NCI-H1930 (cell line): ENCODE measurements around the gene NIF3L1.
"Not testable (repeated sequence)": the region's sequence is repeated elsewhere in the genome, so short reads cannot be mapped to it uniquely, and the experiment has no call there.

Source experiments
- DNase-seq, 2 experiments: peaks; one replicate each; lab custom pipeline; 2025; lab: John Stamatoyannopoulos, UW

NIF3L1 gene

DNA sequence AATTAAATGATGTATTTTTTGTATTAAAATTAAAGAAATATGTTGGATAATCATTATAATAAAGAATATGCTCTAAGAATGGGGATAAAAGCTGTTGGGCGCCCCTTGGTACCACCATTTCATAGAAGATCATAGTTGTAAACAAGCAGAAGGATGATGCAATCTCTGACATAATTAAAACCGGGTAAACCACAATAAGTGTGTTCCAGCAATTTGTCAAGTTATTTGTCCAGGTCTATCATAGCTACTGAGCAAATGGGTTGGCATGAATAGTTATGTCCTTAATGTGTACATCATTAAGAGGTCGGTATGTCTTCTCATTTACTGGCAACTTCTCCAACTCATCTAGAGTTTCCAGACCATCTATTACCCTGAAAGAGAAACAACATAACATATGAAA, 18.0 kb upstream of the NIF3L1 start:
- no peak for DNase-seq

DNA sequence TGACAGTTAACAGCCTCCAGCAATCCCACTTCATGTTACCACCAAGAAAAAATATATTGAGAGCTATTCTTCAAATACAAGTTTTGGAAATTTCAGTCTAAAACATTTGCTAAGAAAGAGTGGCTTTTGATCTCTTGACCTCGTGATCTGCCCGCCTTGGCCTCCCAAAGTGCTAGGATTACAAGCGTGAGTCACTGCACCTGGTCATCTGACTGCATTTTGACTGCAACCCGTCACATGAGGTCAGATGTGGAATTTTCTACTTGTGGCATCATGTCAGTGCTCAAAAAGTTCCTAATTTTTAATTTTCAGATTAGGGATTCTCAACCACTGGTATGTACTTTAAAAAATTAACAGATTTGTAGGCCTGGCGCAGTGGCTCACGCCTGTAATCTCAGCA, 15.6 kb upstream of the NIF3L1 start:
- DNase-seq = no peak

DNA sequence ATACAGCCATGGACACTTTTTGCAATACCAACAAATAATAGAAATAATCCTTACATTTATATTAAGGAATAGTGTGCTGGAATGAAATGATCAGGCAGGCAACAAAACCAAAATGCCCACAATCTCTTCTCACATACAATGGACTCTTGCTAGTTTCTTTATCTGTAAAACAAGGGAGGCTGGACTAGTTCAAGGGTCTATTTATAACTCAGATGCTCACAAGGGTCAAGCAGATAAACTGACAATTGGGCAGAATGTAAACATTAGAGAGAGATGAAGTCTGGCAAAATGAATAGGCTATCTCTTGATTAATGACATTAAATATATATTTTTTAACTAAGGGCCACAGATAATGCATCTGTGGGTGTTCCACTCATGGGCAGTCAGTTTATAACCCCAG, 11.7 kb upstream of the NIF3L1 start:
- DNase-seq = no peak

DNA sequence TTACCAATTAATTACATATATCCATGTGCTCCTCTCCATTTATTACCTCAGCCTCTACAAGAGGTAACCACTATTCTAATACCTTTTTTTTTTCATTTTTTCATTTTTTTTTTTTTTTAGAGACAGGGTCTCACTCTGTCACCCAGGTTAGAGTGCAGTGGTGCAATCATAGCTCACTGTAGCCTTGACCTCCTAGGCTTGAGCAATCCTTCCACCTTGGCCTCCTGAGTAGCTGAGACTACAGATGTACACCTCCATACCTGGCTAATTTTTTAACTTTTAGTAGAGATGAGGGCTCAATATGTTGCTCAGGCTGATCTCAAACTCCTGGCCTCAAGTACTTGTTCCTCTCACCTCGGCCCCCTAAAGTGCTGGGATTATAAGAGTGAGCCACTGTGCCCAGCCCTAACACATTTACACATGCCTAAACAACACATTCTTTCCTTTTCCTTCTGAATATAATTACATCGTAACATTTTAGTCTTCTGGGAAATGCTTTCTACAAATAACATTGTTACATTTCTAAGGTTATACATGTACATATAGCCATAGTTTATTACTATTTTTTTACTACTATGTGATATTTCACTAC, 10.8 kb upstream of the NIF3L1 start:
- no peak for DNase-seq

DNA sequence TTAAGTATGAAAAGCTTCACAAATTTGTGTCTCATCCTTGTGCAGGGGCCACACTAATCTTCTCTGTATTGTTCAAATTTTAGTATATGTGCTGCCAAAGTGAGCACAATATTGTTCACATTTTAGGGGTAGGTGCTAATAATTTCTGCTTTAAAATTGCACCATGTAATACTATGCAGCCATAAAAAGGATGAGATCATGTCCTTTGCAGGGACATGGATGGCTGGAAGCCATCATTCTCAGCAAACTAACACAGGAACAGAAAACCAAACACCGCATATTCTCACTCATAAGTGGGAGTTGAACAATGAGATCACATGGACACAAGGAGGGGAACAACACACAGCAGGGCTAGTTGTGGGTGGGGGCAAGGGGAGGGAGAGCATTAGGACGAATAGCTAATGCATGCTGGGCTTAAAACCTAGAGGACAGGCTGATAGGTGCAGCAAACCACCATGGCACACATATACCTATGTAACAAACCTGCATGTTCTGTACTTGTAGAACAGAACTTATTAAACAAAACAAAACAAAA, 7.4 kb upstream of the NIF3L1 start:
- not testable (repeated sequence) for DNase-seq

DNA sequence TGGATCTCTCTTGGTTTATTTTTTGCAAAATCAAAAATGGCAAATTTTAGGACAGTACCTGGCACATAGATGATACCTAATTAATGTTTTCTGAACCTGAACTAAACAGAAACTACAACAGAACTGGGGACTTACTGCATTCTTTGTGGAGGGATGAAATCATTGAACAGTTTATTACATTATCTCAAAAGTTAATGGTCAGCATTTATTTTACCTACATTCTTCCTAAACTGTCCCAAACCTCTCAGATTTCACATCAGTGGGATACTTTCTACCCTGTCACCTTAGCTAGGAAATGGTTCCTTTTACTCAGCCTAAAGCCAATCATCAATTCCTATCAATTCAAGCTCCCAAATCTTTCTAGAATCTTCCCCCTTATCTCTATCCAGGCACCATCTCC, 10.3 kb downstream of the NIF3L1 start:
- no peak for DNase-seq

DNA sequence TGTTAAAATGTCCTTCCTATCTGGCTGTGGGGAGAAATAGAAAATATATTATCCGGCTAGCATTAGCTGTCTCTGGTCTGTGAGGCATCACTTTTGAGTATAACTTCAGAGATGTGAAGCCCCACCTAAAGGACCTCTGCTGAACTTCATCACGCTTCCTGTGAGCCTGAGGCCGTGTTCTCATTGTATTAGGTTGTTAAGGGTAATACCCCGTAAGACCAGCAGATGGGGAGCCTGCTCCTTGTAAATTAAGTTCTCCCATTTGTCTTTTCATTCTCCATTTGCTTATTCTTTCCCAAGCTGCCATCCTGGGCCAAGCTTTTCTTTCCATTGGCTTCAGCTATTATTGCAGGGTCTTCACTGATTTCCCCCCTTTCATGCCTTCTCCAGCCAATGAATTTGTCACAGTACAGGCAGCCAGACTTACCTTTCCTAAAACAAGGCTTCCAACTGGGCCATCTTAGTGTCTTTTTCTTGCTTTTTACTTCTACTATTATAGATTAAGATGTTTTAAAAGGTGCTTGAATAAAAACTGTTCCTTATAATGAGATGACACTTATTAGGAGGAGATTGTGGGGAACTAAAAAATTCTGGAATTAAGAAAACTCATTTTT, 12.4 kb downstream of the NIF3L1 start:
- peak; percentile 32 to 37 for DNase-seq

DNA sequence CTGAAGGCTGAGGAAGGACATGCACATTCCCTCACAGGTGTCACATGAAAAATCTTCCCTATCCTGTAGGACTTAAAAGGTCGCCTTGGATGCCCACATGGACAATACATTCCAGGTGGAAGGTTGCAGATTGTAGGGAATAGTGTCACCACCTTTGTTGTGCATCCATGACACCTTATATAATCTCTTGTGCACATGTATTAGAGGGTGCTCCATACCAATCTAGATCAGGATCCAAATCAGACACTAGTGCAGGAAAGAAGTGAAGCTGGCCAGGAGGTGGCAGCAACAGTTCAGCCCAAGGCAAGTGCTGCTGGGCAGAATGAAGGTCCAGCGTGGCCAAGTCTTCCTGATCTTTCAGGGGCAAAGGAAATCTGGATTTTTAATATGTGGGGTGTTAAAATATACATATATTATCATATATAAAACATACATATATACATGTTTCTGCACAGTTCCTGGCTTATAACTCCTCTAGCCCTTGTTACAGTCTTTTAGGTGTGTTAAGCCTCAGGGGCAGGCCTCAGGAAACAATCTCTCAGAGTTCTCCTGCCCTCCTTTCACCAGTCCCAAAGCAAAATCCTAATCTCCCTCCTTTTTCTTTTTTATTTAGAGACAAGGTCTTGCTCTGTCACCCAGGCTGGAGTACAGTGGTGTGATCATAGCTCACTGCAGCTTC, 16.6 kb downstream of the NIF3L1 start:
- DNase-seq = peak in 1 of 2 experiments; percentile 52

DNA sequence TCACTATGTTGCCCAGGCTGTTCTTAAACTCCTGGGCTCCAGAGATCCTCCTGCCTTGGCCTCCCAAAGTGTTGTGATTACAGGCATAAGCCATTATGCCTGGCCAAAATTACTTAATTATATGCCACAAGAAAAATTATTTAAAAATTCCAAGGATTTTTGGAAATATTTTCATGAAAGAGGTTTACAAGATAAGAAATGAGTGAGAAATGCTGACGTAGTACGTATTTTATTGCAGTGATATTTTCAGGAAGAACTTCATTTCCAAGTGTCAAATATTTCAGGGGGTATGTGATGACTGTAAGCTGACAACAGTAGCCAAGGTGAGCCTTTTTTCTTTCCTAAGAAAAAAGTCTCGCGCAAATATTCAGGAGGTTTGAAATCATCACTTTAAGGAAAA, 20.8 kb downstream of the NIF3L1 start:
- no peak for DNase-seq

DNA sequence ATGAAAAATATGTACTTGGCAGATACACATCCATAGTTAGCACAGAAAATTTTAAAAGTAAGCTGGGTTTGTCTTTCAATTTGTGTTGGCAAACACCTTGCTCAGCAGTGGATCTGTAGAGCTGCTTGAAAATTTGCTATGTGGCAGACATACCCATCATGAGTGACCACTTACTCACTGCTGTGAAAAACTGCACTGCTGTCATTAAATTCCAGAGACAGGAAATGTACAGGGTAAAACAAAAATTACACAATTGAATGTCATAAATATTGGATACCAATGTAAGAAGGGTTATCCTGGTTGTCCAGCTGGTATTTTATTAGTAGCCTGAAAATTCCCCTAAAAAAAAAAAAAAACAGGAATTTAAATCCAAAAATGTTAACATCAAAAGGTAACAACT, 24.5 kb downstream of the NIF3L1 start:
- DNase-seq = no peak

DNA sequence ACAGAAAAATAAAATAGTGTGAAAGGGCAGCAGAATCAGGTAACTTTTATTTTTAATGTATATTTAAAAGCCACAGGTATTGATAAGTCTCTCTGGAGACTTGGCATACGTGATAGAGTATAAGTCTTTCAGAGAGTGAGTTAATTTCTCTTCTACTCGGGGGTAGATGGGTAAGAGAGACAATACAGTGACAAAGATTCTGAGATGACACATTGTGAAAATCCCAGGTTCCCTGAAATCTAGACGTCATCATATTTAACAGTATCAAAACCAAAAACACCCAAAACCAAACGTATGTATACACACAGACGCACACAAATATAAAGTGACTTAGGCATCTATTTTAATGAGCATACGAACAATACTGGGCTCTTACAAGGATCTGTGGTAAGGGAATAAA, 33.3 kb downstream of the NIF3L1 start:
- no peak for DNase-seq

DNA sequence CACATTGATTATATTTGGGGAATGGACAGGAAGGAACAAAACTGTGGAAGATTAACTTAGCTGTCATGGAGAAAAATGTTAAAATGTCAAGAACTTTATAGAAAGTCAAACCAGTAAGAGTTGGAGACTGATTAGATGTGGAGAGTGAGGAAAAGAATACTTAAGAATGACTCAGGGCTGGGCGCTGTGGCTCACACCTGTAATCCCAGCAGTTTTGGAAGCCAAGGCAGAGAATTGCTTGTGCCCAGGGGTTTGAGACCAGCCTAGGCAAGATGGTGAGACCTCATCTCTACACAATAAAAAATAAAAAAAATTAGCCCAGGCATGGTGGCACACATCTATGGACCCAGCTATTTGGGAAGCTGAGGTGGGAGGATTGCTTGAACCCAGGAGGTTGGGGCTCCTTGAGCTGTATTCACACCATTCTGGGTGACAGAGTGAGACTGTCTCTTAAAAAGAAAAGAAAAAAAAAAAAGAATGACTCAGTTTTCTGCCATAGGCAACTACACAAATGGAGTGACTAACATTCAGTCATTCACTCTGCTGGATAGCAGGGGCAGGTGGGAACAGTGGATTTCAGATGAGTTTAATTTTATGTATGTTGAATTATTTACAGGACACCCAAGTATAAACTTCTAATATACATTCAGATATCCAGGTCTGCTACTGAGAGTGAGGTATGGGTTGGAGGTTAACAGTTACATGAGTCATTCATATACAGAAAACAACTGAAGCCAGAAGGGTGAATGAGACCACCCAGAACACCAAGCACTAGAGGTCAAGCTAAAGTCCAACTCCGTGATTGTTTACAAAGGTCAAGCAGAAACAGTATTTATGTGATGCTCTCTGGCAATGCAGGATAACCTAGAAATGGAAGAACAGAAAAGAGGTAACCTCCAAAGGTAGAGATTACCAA, 40.4 kb downstream of the NIF3L1 start:
- no peak for DNase-seq

DNA sequence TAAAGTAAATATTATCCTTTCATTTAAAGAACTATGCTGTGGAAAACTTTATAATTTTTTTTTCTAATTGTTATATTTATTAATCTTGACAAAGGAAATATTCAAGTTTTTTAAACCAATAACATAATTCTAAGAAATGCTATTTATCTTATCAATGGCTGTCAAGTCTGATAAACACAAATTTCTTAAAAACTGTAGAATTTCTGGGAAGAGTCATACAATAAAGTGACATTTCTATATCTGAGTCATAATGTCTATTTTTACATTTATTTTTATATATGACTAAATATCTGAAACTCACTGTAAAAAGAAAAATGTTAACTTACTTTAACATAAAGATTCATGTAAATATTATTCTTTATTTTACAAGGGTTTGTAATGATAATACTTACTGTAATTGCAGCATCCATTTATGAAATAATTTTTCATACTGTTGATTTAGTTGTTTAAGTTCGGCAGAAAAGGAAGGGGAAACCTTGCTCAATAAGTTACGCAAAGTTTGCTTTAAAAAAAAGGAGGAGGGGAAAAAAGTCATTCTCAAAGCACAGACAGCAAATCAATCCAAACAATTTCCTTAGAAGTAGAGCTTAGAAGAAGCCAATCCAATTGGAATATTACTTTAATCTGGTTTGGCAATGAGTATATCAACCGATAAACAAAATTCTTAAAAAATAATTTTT, 41.9 kb downstream of the NIF3L1 start:
- no peak for DNase-seq

DNA sequence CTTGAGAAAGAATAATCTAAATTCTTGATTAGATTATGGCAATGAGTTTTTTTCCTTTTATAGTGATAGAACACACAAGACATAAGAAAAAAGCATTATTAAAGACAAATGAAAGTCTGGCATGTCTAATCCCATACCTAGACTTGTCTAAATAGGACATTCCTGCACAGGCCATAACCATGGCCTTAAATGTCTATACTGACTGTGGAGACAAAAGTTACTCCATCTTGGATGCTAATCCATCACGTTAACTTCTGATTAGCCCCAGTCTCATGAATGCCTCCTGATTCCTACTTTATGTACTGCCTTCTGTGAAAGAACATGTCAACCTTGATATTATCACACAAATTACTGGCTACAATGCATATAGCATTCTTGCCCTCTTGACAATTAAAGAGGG, 50.7 kb downstream of the NIF3L1 start:
- DNase-seq = no peak

DNA sequence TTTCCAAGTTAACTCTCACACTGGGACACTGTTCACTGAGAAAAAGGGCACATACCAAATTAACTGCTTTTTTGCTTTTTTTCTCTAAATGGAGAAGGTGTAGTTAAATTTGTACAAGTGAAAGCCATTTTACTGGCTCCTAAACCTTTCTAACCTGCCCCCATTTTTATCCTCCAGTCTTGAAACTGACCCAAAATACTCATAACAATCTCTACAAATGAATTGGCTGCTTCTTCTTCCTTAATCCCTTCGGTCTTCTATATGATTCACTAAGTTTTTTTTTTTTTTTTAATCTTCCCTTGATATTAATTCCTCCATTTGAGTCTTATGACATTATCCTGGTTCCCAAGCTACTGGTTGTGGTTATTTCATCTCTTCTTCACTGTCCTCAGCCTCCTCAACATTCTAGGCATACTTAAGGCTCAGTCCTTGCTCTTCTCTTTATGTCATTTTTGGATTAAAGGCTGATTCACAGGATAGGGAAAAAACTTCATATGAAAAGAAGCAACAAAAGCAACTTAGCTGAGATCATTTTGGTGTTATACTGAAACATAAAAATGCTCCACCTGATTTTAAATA, 54.4 kb downstream of the NIF3L1 start:
- no peak for DNase-seq

DNA sequence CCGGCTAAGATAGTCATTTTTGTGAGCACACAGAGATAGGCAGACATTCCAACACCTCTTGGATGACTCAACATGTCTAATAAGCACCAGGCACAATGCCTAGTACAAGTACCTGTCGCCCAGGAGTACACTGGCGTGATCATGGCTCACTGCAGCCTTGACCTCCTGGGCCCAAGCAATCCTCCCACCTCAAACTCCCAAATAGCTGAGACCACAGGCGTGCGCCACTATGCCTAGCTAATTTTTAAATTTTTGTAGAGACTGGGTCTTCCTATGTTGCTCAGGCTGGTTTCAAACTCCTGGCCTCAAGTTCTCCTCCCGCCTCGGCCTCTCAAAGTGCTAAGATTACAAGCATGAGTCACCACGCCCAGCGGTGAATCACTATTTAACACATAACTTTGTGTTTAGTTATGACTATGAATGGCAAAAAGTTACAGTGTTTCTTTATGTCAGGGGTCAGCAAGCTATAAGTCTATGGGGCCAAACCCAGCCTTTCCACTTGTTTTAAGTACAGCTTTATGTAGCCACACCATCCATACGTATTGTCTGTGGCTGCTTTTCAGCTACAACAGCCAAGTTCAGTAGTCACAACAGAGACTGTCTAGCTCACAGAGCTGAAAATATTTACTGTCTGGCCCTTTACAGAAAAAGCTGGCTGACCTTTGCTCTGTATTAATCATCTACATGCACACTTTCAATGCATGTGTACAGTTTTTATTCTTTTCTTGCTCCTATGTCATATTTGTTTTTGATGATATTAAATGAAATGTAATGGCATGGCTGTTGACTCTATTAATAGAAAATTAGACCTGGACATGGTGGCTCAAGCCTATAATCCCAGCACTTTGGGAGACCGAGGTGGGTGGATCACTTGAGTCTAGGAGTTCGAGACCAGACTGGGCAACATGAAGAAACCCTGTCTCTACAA, 55.6 kb downstream of the NIF3L1 start:
- DNase-seq = no peak

DNA sequence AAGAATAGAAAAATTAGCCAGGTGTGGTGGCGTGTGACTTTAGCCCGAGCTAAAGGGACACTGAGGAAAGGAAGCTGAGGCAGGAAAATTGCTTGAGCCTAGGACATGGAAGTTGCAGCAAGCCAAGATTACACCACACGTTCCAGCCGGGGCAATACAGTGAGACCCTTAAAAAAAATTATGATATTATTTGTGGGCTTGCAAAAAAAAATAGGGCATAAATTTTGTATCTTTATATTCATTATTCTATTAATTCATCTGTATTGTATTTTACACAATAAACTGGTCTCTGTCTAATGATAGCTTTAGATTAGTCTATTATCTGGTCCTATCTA, 56.2 kb downstream of the NIF3L1 start:
- DNase-seq = no peak

DNA sequence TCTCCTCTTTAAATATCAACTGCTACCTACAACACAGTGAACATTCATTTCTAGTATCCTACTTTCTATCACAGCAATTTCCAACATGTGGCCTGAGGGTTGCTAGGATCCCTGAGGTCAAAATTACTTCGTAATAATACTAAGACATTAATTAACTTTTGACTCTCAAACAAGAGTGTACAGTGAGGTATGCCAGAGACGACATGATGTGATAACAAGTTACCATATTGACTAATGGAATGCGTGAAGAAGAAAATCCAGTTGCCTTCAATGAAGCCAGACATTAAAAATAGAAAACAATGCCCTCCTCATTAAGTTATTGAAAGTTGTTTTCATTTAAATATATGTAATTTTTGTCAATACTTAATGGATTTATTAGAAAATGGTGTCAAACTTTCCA, 61.2 kb downstream of the NIF3L1 start:
- no peak for DNase-seq
